ENCODE data around the gene GOSR1.

- TF ChIP-seq ARNTL (CRISPR knock-in tag; IDR thresholded peaks at IDR 0.05; ENCODE audit: borderline replicate concordance, low read depth) (no peak), OSR1 (CRISPR knock-in tag; IDR thresholded peaks at IDR 0.05) (no peak), SNAI2 (CRISPR knock-in tag; IDR thresholded peaks at IDR 0.05) (no peak), ZFP30 (CRISPR knock-in tag; IDR thresholded peaks at IDR 0.05) (no peak), PATZ1 (CRISPR knock-in tag; IDR thresholded peaks at IDR 0.05; ENCODE audit: borderline replicate concordance) (no peak), CREB5 (CRISPR knock-in tag; IDR thresholded peaks at IDR 0.05; ENCODE audit: low read depth) (no peak), ESRRG (CRISPR knock-in tag; IDR thresholded peaks at IDR 0.05) (no peak), POU6F1 (CRISPR knock-in tag; IDR thresholded peaks at IDR 0.05; ENCODE audit: borderline replicate concordance, low read depth) (no peak)
Observed at GRCh38 chr17:30475206-30475605, 2.0 kb upstream of the GOSR1 start.

Data from SK-N-SH treated with all-trans-retinoic acid at 6 μM for 48 hours (cell line).